GM19467 (cell line): ENCODE results near the gene CELSR2.
A peak's percentile ranks its signal among the peaks of the same experiment; 100 is the strongest.
"Not testable (repeated sequence)": the region's sequence is repeated elsewhere in the genome, so short reads cannot be mapped to it uniquely, and the experiment has no call there.

Experiments used
- ATAC-seq: cut with Tn5 transposase; IDR thresholded peaks from one replicate; pipeline ENCODE4 v1.9.1; 2021; ENCODE audit warnings: mild to moderate bottlenecking, moderate library complexity; ENCODE audit not compliant: unreplicated experiment

Gene CELSR2

DNA sequence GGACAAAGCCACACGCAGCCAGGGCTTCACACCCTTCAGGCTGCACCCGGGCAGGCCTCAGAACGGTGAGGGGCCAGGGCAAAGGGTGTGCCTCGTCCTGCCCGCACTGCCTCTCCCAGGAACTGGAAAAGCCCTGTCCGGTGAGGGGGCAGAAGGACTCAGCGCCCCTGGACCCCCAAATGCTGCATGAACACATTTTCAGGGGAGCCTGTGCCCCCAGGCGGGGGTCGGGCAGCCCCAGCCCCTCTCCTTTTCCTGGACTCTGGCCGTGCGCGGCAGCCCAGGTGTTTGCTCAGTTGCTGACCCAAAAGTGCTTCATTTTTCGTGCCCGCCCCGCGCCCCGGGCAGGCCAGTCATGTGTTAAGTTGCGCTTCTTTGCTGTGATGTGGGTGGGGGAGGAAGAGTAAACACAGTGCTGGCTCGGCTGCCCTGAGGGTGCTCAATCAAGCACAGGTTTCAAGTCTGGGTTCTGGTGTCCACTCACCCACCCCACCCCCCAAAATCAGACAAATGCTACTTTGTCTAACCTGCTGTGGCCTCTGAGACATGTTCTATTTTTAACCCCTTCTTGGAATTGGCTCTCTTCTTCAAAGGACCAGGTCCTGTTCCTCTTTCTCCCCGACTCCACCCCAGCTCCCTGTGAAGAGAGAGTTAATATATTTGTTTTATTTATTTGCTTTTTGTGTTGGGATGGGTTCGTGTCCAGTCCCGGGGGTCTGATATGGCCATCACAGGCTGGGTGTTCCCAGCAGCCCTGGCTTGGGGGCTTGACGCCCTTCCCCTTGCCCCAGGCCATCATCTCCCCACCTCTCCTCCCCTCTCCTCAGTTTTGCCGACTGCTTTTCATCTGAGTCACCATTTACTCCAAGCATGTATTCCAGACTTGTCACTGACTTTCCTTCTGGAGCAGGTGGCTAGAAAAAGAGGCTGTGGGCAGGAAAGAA is 25.5 kb downstream of the CELSR2 start:
- ATAC-seq, result no peak

DNA sequence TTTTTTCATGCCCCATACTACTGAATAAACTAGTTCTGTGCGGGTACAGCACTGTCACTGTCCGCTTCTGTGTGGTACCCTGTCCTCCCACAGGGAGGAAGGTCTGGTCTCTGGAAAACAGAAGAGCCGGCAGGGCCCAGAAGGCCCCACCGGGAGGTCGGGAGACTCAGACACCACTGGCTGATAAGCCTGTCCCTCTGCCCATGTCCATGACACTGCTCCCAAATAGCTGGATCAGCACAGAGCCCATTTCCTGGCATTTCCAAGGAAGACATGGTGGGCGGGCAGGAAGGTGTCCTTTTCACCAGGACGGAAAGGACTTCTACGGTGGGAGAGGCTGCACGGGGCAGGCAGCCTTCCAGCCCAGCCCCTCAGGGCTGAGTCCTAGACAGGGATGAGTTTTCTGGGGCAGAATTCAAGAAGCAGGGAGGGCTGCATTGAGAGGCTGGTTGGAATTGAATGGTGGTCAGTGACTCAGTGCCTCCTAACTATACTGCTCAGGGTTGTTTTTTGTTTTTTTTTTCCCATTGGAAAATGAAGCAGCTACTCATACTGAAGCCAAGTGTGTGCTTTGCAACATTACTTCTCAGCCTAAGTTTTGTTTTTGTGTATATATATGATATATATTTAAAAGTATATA is 26.5 kb downstream of the CELSR2 start:
- ATAC-seq, result no peak

DNA sequence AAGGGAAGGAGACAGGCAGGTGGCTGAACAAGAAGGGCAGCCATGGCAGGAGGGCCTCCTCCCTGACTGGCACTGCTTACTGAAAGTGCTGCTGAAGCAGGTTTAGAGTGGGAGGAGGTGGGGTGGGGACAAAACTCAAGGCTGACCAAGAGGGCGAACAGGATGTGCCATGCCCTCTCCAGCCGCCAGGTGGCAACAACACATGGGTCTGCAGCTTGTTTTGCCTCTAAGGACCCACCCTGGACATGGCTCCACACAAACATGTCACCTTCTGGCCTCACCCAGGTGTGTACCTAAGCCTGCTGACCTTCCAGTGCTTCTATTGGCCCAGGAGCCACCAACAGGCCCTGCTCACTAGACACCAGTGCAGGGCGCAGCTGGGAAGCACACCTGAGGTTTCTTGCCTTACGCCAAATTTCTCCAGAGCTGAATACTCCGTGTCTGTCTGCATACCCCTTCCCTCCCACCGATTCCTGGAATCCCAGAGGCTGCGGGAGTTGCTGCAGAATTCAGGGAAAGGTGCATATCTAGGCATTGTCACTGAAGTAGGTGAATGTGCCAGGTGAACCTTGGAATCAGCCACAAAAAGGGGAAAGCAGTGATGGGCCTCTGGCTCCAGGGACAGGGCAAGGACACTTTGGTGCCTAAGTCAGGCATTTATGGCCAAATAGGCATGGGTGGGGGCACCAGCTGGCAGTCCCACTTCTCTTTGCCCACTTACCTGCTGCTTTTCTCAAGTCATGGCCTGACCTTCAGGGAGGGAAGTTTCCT is 28.3 kb downstream of the CELSR2 start:
- ATAC-seq, result peak; percentile 82

DNA sequence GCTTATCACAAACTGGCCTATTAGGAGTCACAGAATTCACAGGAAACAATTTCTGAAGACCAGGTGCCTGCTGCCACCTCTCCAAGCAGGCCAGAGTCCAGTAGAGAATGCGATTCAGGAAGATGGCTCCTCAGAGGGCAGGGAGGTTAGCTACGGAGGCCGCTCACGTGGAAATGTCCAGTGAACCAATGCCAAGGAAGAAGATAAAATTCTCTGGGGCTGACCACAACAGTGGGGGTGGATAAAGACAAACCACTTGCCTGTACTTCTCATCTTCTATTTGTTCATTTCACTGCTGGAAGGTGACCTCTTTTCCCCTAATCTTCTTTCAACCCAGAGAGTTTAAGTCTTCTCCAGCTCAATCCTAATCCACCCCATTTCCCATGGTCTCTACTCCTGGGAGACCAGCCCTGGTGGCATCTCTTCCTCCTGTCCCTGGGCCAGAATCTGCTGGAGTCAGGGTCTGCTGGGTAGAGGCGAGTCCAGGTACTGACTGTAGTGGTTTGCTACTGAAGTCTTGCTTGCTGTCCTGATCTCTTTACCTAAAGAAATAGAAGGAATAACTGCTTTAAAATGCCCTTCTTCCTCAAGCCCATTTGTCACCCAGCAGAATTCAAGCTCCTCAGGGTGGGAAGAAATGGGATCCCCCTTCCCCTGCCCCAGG is 30.4 kb downstream of the CELSR2 start:
- no peak for ATAC-seq

DNA sequence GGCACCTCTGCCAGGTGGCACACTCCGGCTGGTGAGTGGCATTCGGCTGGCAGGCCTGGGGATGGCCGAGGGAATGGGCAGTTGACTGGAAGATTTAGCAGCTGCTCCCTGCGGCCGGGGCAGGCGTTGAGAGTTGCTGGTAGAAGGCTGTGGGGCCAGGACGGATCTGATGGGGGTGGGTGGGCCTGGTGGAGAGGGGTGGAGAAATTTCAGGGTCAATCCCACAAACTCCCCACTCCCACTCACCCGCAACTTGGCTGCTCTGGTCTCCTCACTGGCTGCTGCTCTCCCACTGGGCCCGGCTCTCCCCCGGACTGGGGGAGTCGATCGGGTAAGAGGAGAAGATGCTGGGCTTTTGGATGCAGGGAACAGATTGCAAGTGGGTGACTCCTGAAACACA is 31.5 kb downstream of the CELSR2 start:
- no peak for ATAC-seq

DNA sequence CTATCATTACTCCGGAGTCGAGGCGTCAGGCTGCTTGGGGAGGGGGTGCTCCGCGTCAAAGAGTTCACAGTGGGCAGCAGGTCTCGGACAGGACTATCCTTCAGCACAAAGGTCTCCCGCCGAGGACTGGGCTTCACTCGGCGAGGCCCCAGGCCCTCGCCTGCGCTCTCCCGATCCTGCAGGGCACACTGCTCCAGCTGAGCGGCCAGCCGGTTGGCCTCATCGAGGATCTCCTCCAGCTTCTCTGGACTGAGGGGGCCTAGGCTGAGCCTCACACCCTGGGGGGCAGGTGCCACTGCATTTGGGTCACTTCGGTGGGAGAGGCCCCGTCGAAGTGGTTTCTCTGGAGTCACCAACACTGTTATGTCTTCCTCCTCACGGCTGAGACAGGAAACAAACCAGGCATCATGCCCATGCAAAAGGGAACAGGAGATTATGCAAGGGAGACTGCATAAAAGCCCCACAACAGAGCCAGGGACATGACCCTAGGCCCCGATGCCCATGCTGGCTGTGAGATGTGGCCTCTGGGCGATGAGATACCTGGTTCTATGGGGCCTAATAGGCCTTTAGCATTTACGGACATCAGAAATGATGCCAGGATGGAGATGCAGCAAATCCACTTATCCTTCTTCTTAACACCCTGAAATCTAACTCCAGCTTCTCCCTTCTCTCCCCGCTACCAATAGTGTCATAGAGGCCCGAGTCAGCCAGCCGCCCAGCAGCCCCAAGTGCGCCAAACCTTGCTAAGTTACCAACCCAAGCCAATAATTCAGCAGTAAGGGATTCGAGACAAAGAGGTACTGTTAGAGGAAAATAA is 32.5 kb downstream of the CELSR2 start:
- ATAC-seq, result no peak

DNA sequence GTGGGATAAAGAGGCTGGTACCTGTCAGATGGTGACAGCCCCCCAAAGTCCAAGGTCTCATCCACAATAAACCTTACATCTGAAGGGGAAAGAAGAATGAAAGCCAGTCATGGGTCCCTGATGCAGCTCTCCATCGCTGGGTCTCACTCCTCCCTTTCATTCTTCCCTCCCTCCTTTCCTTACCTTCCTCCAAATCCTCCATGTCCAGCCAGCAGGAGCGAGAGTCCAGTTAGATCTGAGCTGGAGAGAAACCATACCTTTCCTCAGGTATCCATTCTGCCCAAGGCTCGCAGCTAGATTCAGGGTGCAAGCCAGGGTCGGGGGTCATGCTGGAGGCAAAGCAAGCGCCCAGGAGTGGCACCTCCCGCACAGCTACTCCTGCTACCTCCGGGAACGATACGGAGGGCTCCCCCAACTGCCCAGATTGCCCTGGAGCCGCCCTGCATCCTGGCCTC is 33.2 kb downstream of the CELSR2 start:
- ATAC-seq, result no peak

DNA sequence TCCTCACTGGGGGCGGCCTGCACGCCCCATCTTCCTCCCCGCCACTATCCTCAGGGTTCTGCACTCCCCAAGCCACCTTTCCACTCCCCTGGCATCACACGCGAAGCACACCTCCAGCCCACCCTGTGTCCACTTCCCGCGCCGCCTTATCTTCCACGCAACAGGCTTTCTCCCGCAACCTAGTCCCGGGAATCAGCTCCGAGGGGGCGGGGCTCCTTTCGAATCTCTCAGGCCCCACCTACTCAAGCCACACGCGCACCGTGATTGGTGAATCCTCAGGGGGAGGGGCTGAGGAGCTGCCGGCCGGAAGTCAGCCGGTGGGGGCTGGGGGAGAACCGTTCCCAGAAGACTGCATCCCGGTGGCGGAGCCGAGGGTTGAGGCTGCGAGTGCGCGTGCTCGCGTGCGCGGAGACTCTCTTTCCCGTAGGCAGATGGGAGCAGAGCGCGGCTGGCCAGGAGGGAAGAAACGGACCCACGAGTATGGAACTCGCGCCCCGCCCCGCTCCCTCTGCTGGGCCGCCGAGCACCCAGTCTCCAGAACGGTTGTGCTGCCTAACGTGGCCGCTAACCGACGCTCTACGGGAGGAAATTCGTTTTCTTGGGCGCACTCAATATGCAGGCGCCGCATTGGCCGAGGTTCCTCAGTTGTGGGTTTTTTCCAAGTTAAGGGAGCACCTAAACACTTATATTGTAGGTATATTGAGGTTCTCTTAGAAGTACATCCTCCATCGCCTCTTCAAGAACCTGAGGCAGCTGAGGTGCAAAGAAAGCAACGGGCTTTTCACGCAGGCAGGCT is 33.8 kb downstream of the CELSR2 start, which contains the start of gene PSRC1:
TSS of gene PSRC1 (minus strand) at position 194 of the 796 bp plus-strand sequence.
- peak; percentile 92 for ATAC-seq

DNA sequence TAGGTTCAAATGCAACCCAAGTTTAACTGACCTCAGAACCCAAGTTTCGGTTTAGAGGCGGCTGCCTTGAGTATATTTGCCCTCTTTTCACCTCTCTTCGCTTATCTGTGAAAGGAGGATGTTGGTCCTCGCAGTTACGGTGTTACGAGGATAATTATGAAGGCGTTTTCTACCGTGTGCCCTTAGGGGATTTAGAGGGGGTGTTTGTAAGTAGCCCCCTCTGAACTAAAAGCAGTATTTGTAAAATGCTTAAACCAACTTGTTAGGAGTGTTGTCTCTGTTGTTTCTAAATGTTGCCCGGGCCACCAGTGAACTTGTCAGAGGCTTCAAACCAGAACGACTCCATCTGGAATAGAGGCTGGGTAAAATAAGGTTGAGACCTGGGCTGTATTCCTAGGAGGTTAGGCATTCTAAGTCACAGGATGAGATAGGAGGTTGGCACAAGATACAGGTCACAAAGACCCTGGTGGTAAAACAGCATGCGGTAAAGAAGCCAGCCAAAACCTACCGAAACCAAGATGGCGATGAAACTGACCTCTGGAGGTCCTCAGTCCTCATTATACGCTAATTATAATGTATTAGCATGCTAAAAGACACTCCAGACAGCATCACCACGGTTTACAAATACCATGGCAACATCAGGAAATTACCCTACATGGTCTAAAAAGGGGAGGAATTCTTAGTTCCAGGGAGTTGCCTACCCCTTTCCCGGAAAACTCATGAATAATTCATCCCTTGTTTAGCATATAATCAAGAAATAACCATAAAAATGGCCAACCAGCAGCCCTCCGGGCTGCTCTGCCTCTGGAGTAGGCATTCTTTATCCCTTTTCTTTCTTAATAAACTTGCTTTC is 34.6 kb downstream of the CELSR2 start:
- no peak for ATAC-seq

DNA sequence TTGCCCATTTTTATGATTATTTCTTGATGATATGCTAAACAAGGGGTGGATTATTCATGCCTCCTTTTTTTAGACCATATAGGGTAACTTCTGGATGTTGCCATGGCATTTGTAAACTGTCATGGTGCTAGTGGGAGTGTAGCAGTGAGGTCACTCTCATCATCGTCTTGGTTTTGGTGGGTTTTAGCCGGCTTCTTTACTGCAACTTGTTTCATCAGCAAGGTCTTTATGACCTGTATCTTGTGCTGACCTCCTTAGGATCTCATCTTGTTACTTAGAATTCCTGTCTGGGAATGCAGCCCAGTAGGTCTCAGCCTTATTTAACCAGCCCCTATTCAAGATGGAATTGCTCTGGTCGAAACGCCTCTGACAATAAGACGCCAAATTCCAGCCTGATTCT is 37.4 kb downstream of the CELSR2 start:
- not testable (repeated sequence) for ATAC-seq

DNA sequence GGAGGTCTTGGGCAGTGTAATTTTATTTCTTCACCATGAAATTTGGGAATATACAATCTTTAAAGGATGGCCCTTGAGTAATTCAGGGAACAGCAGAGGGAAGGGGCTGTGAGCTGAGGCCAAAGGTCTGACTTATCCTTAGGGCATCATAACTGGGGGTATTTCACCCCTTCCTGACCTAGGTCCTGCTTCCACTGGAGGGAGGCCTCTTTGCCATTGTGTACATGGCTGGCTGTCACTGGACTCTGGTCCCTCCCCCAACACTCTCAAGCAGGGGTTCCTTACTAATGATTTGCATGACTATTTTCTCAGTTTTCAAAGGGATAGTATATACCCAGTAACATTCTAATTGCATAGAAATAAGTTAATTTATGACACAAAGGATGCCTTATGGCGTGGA is 40.8 kb downstream of the CELSR2 start:
- no peak for ATAC-seq

DNA sequence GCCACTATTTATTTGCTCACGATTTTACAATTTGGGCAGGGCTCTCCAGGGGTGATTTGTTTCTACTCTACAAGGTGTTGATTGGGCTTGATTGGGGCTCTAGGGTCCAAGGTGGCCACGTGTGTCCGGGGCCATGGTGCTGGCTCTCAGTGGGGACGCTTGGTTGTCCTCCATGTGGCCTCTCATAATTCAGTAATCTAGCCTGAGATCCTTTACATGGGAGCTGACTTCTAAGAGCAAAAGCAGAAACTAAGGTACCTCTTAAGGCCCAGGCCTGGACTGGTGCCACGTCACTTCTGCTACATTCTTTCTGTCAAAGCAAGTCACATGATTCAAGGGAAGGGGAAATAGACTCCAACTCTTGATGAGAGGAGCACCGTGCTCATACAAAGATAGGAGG is 41.7 kb downstream of the CELSR2 start:
- ATAC-seq, result no peak

DNA sequence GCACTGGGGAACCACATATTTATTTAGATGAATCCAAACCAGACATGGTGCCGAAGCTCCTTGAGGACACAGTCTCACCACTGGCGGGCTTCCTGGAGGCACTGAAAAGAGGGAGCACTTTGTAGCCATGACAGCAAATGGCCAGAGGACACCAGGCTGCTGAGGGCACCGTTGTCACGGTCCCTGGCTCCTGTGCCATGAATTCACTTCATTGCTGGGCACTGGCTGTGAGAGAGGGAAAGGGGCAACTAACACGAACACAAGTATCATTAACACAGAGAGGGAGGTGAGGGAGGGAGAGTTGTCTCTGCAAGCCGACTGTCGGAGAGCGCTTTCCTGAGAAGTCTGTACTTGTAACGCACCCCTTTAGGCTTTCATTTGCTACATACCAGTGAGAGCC is 43.0 kb downstream of the CELSR2 start:
- no peak for ATAC-seq

DNA sequence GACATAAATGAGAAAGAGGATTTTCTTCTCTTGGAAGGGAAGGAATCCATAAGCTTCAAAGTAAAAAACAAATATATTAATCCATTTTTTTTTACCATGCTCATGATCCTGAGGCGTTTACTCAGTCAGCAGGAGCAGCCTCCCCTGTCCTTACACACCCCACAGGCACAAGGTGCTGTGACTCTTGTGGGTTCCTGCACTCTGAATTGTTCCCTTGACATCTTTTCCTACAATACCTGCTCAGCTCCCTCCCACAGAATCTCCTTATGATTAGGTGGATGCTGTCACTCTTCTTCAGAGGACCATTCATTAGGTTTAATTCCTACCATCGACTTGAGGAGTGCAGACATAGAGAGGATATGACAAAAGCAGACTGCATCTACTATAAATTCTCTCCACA is 43.7 kb downstream of the CELSR2 start:
- ATAC-seq, result no peak

DNA sequence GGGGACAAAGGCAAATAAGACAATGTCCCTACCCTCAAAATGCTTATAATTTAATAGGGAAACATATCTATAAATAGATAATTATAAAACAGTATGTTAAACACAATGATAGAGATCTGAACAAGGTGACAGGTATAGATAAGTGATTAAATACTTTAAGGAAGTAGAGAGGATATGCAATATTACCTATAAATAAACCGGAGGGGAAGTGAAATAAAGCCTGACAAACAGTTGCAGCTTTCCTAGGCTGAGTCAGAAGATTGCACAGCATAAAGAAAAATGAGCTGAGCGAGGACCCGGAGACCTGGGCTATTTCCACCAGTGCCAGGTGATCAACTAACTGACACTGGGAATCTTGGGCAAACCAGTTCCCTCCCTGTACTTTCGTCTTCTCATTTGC is 45.1 kb downstream of the CELSR2 start:
- ATAC-seq, result no peak

DNA sequence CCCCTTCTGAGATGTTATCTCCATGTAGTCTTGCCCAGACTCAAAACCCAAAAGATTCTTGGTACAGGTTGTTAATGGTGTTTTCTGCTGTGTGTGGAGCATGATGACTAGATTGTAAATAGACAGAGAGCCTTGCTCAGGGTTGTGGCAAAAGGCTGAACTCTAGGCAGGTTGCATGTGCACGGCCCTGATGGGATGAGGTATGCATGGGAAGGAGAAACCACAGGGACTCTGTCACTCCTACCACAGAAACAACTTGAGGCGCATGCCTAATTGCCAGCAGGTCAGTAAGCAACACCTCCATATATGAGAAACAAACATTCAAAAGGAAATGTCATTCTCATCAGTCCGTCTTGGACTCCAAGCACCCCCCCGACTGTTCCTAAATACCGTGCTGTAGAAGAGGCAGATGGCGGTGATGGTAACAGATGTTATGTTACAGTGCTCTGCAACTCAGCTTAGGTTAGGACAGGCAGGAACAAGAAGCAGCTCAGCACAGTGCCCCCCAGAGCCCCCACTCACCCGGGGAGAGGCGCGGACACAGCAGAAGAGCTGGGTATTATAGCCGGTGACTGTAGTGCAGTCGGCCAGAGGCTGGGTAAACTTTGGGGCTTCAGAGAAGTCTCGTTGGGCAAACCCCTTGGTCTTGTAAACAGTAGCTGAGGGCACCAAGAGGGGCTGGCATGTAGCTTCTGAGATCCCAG is 46.5 kb downstream of the CELSR2 start:
- no peak for ATAC-seq

DNA sequence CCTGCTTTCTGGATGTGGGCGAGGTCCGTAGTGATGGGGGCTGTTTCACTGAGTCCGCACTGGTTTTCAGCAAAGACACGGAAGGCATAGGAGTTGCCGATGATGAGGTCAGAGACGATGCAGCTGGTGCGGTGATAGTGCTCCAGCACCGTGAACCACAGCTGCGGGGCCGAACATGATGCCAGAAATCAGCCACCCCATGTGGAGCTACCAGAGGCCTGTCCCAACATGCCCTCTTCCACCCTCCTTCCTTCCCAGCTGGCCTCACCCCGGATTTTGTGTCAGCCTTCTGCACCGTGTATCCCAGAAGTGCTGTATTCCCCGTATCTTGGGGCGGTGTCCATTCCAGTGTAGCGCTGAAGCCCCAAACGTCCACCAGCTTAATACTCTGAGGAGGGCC is 47.4 kb downstream of the CELSR2 start:
- no peak for ATAC-seq
